Measurements from ENCODE around the gene BBC3.

Gene BBC3

GRCh38 chr19:47209319-47210179 lies 21.4 kb downstream of the BBC3 start:
- TF ChIP-seq CTCF (IDR thresholded peaks at IDR 0.05; ENCODE audit: low read depth, low read length, missing control alignments), result no peak
- DNase-seq (ENCODE audit: low read depth), result no peak
- no peak overlapping the region for H3K4me3 ChIP-seq (ENCODE audit: low read depth, low read length)

GRCh38 chr19:47203254-47203653 lies 27.7 kb downstream of the BBC3 start:
- H3K4me3 ChIP-seq (ENCODE audit: low read depth, low read length), result no peak overlapping the region
- TF ChIP-seq CTCF (IDR thresholded peaks at IDR 0.05; ENCODE audit: low read depth, low read length, missing control alignments), result no peak
- no peak for DNase-seq (ENCODE audit: low read depth)

GRCh38 chr19:47200530-47200929 lies 30.5 kb downstream of the BBC3 start:
- H3K4me3 ChIP-seq (ENCODE audit: low read depth, low read length), result no peak overlapping the region
- no peak for DNase-seq (ENCODE audit: low read depth)
- TF ChIP-seq CTCF (IDR thresholded peaks at IDR 0.05; ENCODE audit: low read depth, low read length, missing control alignments), result no peak

GRCh38 chr19:47197141-47197540 lies 33.9 kb downstream of the BBC3 start:
- DNase-seq (ENCODE audit: low read depth), result no peak
- TF ChIP-seq CTCF (IDR thresholded peaks at IDR 0.05; ENCODE audit: low read depth, low read length, missing control alignments), result no peak
- no peak overlapping the region for H3K4me3 ChIP-seq (ENCODE audit: low read depth, low read length)

GRCh38 chr19:47195434-47195833 lies 35.6 kb downstream of the BBC3 start:
- TF ChIP-seq CTCF (IDR thresholded peaks at IDR 0.05; ENCODE audit: low read depth, low read length, missing control alignments), result no peak
- no peak overlapping the region for H3K4me3 ChIP-seq (ENCODE audit: low read depth, low read length)

GRCh38 chr19:47190167-47190727 lies 40.8 kb downstream of the BBC3 start:
- no peak for TF ChIP-seq CTCF (IDR thresholded peaks at IDR 0.05; ENCODE audit: low read depth, low read length, missing control alignments)
- no peak for DNase-seq (ENCODE audit: low read depth)
- H3K4me3 ChIP-seq (ENCODE audit: low read depth, low read length), result no peak overlapping the region

More at GRCh38 chr19:47195434-47195833, 35.6 kb downstream of the BBC3 start:
- no peak for DNase-seq (ENCODE audit: low read depth)

Measured in GM12864 (cell line).